GM19023 (cell line): ENCODE results near the gene TFDP2.

Source experiments
- ATAC-seq: cut with Tn5 transposase; IDR thresholded peaks from one replicate; pipeline ENCODE4 v1.9.1; 2021; ENCODE audit warnings: mild to moderate bottlenecking, moderate library complexity; ENCODE audit not compliant: unreplicated experiment

TFDP2 gene

GRCh38 chr3:141971571-141971970, 177.8 kb downstream of the TFDP2 start:
- ATAC-seq, result no peak

- ATAC-seq, result no peak
Measured at GRCh38 chr3:141969711-141970110, 179.6 kb downstream of the TFDP2 start.

- ATAC-seq, result no peak
Measured at GRCh38 chr3:141965471-141965870, 183.9 kb downstream of the TFDP2 start.

- no peak for ATAC-seq
Measured at GRCh38 chr3:141963301-141963700, 186.0 kb downstream of the TFDP2 start.

- ATAC-seq, result no peak
Measured at GRCh38 chr3:141960731-141961130, 188.6 kb downstream of the TFDP2 start.

GRCh38 chr3:141959589-141960554, 189.5 kb downstream of the TFDP2 start:
- ATAC-seq, result no peak

GRCh38 chr3:141955175-141955574, 194.2 kb downstream of the TFDP2 start:
- no peak for ATAC-seq

- ATAC-seq, result no peak
Measured at GRCh38 chr3:141952611-141953010, 196.7 kb downstream of the TFDP2 start.

- ATAC-seq, result no peak
Measured at GRCh38 chr3:141950572-141951493, 198.5 kb downstream of the TFDP2 start.

- ATAC-seq, result no peak
Measured at GRCh38 chr3:141949972-141950371, 199.4 kb downstream of the TFDP2 start.

GRCh38 chr3:141949399-141949798, 199.9 kb downstream of the TFDP2 start:
- ATAC-seq, result no peak

GRCh38 chr3:141945726-141946485, 203.4 kb downstream of the TFDP2 start:
- ATAC-seq, result no peak

GRCh38 chr3:141942006-141942405, 207.3 kb downstream of the TFDP2 start:
- ATAC-seq, result no peak

GRCh38 chr3:141941093-141941492, 208.3 kb downstream of the TFDP2 start:
- no peak for ATAC-seq

GRCh38 chr3:141940194-141940776, 209.1 kb downstream of the TFDP2 start:
- ATAC-seq, result no peak

- no peak for ATAC-seq
Measured at GRCh38 chr3:141939759-141940158, 209.6 kb downstream of the TFDP2 start.

- no peak for ATAC-seq
Measured at GRCh38 chr3:141938011-141938500, 211.3 kb downstream of the TFDP2 start.

- no peak for ATAC-seq
Measured at GRCh38 chr3:141934354-141934753, 215.0 kb downstream of the TFDP2 start.

GRCh38 chr3:141933421-141934300, 215.7 kb downstream of the TFDP2 start:
- no peak for ATAC-seq
